Fibroblast of the aortic adventitia (primary cell): ENCODE measurements around the gene FGFR3. TPM values are rescaled to one million over a fixed set of nuclear protein-coding genes. Genes with fewer than 3 reads are reported as not detected.

ENCODE experiments used
- DNase-seq: peaks from one replicate; pipeline ENCODE4 v3.0.0-alpha.2; 2010; ENCODE audit warnings: low read depth
- H3K4me3 ChIP-seq: 2 replicates; pipeline ENCODE4 v1.5.1; 2011; ENCODE audit warnings: low read depth, mild to moderate bottlenecking, control low read depth, low read length, moderate library complexity
- CTCF ChIP-seq: IDR thresholded peaks from 2 replicates; pipeline ENCODE4 v1.5.1; 2011; ENCODE audit warnings: mild to moderate bottlenecking, low read length, control low read depth, inconsistent platforms; ENCODE audit not compliant: insufficient read depth
- total RNA-seq: library from RNA; depleted of rRNA; stranded (reverse); fragments of >200 nt; gene quantifications from 2 replicates; pipeline ENCODE4 v1.2.3, GENCODE V29; 2012; ENCODE audit warnings: low replicate concordance

Gene FGFR3
- total RNA-seq, 1 donor = 0.45 TPM

GRCh38 chr4:1783015-1783414 is 10.1 kb upstream of the FGFR3 start:
- H3K4me3 ChIP-seq = no peak overlapping the region
- DNase-seq = no peak
- TF ChIP-seq CTCF = no peak

GRCh38 chr4:1783970-1784369 is 9.1 kb upstream of the FGFR3 start:
- no peak for TF ChIP-seq CTCF
- DNase-seq = no peak
- no peak overlapping the region for H3K4me3 ChIP-seq

- no peak for TF ChIP-seq CTCF
- no peak overlapping the region for H3K4me3 ChIP-seq
- no peak for DNase-seq
Measured at GRCh38 chr4:1784395-1784788, 8.7 kb upstream of the FGFR3 start.

- H3K4me3 ChIP-seq = no peak overlapping the region
- no peak for DNase-seq
- TF ChIP-seq CTCF = no peak
Measured at GRCh38 chr4:1784789-1785591, 8.1 kb upstream of the FGFR3 start.

GRCh38 chr4:1785592-1785991 is 7.5 kb upstream of the FGFR3 start:
- H3K4me3 ChIP-seq = no peak overlapping the region
- TF ChIP-seq CTCF = no peak
- DNase-seq = no peak

DNA sequence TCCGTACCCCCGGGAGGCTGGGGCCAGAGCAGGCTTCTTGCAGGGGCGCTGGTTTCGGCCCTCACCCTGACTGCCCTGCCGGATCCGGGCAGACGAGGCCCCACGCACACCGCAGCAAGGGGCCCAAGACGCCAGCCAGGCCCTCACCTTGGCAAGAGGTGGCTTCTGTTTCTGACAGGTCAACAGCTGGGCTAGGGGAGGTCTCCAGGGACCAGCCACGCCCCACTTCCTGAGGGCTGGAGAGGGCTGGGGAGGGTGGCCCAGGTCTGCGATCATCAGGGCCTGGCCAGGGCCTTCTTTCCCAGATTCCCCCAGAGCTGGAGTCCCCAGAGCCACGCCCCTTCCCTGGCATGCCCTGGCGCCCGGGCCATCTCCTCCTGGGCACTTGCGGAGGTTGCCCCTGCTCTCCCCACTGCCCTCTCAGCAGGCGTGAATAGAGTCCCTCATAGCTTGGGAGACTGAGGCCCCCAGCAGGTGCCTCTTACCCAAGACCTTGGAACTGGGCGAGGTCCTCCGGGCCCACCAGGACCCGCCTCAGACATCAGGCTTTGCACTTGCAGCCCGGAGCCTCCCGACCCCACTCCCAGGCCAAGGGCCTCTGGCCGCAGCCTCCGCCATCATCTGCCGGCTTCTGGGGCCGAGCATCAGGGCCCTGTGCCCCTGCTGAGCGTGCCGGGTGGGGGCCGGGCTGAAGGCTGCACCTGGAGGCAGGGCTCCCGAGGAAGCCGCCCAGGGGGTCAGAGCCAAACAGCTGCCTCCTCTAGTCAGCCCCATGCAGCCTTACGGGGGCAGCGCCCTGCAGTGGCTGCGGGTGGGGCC is 6.3 kb upstream of the FGFR3 start:
- TF ChIP-seq CTCF = no peak
- H3K4me3 ChIP-seq = no peak overlapping the region
- no peak for DNase-seq
